CD14-positive monocyte (primary cell): ENCODE measurements around the gene PPP1R12B. TPM values are rescaled to one million over a fixed set of nuclear protein-coding genes. Genes with fewer than 3 reads are reported as not detected.
"Not testable (repeated sequence)": the region's sequence is repeated elsewhere in the genome, so short reads cannot be mapped to it uniquely, and the experiment has no call there.

Experiments used
- DNase-seq, 3 donors: peaks; one replicate each; pipeline ENCODE4 v3.0.0-alpha.2; 2011 to 2022
- H2AFZ ChIP-seq: 2 replicates; pipeline ENCODE4 v1.6.0; 2012; ENCODE audit warnings: mild to moderate bottlenecking, low read depth, low read length, inconsistent platforms; ENCODE audit not compliant: insufficient read depth, poor library complexity, severe bottlenecking
- H3K27ac ChIP-seq, 2 donors: 1 replicate in 1 of 2; 2 replicates in 1 of 2; pipeline ENCODE4 v1.5.1; 2012 to 2013; ENCODE audit warnings: low read length in 2 of 2, control low read depth in 1 of 2, inconsistent platforms in 1 of 2, low read depth in 1 of 2, mild to moderate bottlenecking in 1 of 2
- H3K27me3 ChIP-seq, 2 donors: one replicate each; pipeline versions ENCODE4 v1.6.0 to v1.6.1; 2011 to 2013; ENCODE audit warnings: low read length in 2 of 2; ENCODE audit not compliant: control insufficient read depth in 2 of 2, insufficient read depth in 2 of 2
- H3K36me3 ChIP-seq, 2 donors: replicated peaks in 1 of 2; 1 replicate in 1 of 2; 2 replicates in 1 of 2; pipeline versions ENCODE4 v1.5.1 to v1.6.1; 2012 to 2013; ENCODE audit warnings: low read length in 2 of 2, control low read depth in 1 of 2, inconsistent platforms in 1 of 2, mild to moderate bottlenecking in 1 of 2; ENCODE audit not compliant: insufficient read depth in 2 of 2, control insufficient read depth in 1 of 2
- H3K4me1 ChIP-seq, 2 donors: 1 replicate in 1 of 2; 2 replicates in 1 of 2; pipeline versions ENCODE4 v1.5.1 to v1.6.1; 2012 to 2013; ENCODE audit warnings: low read length in 2 of 2, control low read depth in 1 of 2, inconsistent platforms in 1 of 2, mild to moderate bottlenecking in 1 of 2, moderate library complexity in 1 of 2; ENCODE audit not compliant: insufficient read depth in 2 of 2, control insufficient read depth in 1 of 2
- H3K4me2 ChIP-seq: replicated peaks from 2 replicates; pipeline ENCODE3; 2012; ENCODE audit warnings: low read length, moderate library complexity, mild to moderate bottlenecking; ENCODE audit not compliant: poor library complexity, severe bottlenecking; ENCODE audit errors: extremely low read depth
- H3K4me3 ChIP-seq, 3 experiments: fragments of 200-600 bp in 1 of 3; sonication (generic) in 1 of 3; replicated peaks in 1 of 3; 1 replicate in 2 of 3; 2 replicates in 1 of 3; pipeline ENCODE4 v1.5.1; 2011 to 2013; ENCODE audit warnings: low read length in 3 of 3, mild to moderate bottlenecking in 3 of 3, control low read depth in 2 of 3, low read depth in 2 of 3, inconsistent platforms in 1 of 3, moderate library complexity in 1 of 3
- H3K79me2 ChIP-seq: 2 replicates; pipeline ENCODE4 v1.6.0; 2012; ENCODE audit warnings: mild to moderate bottlenecking, control low read depth, inconsistent platforms, low read length, moderate library complexity; ENCODE audit not compliant: insufficient read depth
- H3K9ac ChIP-seq: 2 replicates; pipeline ENCODE4 v1.6.0; 2017; ENCODE audit warnings: low read length, mild to moderate bottlenecking; ENCODE audit not compliant: insufficient read depth, poor library complexity, severe bottlenecking
- H3K9me3 ChIP-seq, 2 donors: replicated peaks in 1 of 2; 1 replicate in 1 of 2; 2 replicates in 1 of 2; pipeline versions ENCODE4 v1.5.1 to v1.6.1; 2012 to 2013; ENCODE audit warnings: low read length in 2 of 2, control low read depth in 1 of 2; ENCODE audit not compliant: control insufficient read depth in 1 of 2, insufficient read depth in 1 of 2
- H4K20me1 ChIP-seq: 2 replicates; pipeline ENCODE4 v1.6.0; 2012; ENCODE audit warnings: mild to moderate bottlenecking, low read length, control low read depth, moderate library complexity; ENCODE audit not compliant: insufficient read depth
- H3K27ac Mint-ChIP-seq, 7 donors: one replicate each; pipeline ENCODE4 v1.8.0; 2020; ENCODE audit warnings: mild to moderate bottlenecking in 7 of 7, mixed read lengths in 7 of 7, moderate library complexity in 6 of 7, inconsistent platforms in 2 of 7
- H3K27me3 Mint-ChIP-seq, 3 donors: one replicate each; pipeline ENCODE4 v1.8.0; 2021 to 2022; ENCODE audit warnings: low read depth in 3 of 3, mild to moderate bottlenecking in 3 of 3, mixed read lengths in 3 of 3, moderate library complexity in 3 of 3, inconsistent platforms in 1 of 3
- H3K36me3 Mint-ChIP-seq, 2 donors: one replicate each; pipeline ENCODE4 v1.8.0; 2020; ENCODE audit warnings: mixed read lengths in 2 of 2, inconsistent platforms in 1 of 2, mild to moderate bottlenecking in 1 of 2
- H3K4me1 Mint-ChIP-seq: one replicate; pipeline ENCODE4 v1.8.0; 2020; ENCODE audit warnings: mild to moderate bottlenecking, mixed read lengths
- H3K4me3 Mint-ChIP-seq, 2 donors: one replicate each; pipeline ENCODE4 v1.8.0; 2020; ENCODE audit warnings: mild to moderate bottlenecking in 2 of 2, mixed read lengths in 2 of 2, moderate library complexity in 1 of 2
- H3K9me3 Mint-ChIP-seq, 7 donors: one replicate each; pipeline ENCODE4 v1.8.0; 2020 to 2022; ENCODE audit warnings: mixed read lengths in 7 of 7, mild to moderate bottlenecking in 6 of 7, moderate library complexity in 6 of 7, inconsistent platforms in 2 of 7
- WGBS: methylation state at CpG from one replicate; pipeline ENCODE4 v1.1.5; 2013; ENCODE audit warnings: missing lambda C conversion rate; ENCODE audit not compliant: insufficient coverage; 5-methylcytosine and 5-hydroxymethylcytosine counted together
- intact Hi-C, 2 donors: fragments of 100-400 bp; cut with micrococcal nuclease; formaldehyde crosslinking; loops; one replicate each; pipeline versions ENCODE4 v1.15.0 to v1.15.1; 2023
- polyA plus RNA-seq, 3 donors: library from polyadenylated mRNA; depleted of rRNA in 1 of 3; unstranded in 2 of 3; stranded (reverse) in 1 of 3; fragments of 300-500 nt in 2 of 3; fragments of >200 nt in 1 of 3; fragmentation: Illumina TruSeq in 2 of 3; gene quantifications; 1 replicate in 2 of 3; 2 replicates in 1 of 3; pipeline ENCODE4 v1.2.3, GENCODE V29; 2012 to 2021
- TF ChIP-seq, protein P1 (sequence below): fragments of 200-600 bp; IDR thresholded peaks from one replicate; pipeline ENCODE4 v1.8.0; 2022; ENCODE audit warnings: antibody characterized with exemption, mild to moderate bottlenecking

The PPP1R12B gene
- polyA plus RNA-seq, 3 donors: 1.3 to 12.2 (median 1.7) TPM

DNA sequence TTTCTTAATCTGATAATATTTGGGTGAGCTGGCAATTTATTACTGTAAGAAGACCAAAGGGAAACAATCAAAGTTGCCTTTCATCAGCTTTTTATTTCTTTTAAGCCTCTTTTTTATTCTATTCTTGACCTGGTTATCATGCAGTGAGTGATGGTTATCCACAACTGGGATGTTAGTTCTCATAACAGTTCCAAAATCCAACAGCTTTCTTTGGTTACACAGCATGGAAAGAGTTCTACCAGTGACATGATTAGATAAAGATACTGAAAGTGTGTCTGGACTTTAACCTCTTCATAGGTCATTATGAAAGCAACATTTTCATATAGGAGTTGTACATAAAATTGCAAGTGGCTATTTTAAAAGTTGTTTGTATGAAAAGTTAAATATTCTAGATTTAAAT lies 198.7 kb downstream of the PPP1R12B start:
- Histone ChIP-seq H3K9me3 (no peaks in the 10 kb centered on the region), H4K20me1 (peaks cover 10% of the 10 kb centered on the region), H3K4me2 (no peak overlapping the region), H3K36me3 (peaks cover 0 to 7% of the 10 kb centered on the region in 2 donors), H3K27me3 (no peaks in the 10 kb centered on the region), H3K9ac (no peak overlapping the region), H3K79me2 (no peaks in the 10 kb centered on the region), H2AFZ (no peak overlapping the region), H3K4me1 (no peaks in the 10 kb centered on the region), H3K4me3 (no peak overlapping the region), H3K27ac (no peak overlapping the region)
- peaks cover 27 to 28% of the 10 kb centered on the region in 2 donors for H3K36me3 Mint-ChIP-seq
- H3K9me3 Mint-ChIP-seq: no peaks in the 10 kb centered on the region
- TF ChIP-seq, protein P1, sequence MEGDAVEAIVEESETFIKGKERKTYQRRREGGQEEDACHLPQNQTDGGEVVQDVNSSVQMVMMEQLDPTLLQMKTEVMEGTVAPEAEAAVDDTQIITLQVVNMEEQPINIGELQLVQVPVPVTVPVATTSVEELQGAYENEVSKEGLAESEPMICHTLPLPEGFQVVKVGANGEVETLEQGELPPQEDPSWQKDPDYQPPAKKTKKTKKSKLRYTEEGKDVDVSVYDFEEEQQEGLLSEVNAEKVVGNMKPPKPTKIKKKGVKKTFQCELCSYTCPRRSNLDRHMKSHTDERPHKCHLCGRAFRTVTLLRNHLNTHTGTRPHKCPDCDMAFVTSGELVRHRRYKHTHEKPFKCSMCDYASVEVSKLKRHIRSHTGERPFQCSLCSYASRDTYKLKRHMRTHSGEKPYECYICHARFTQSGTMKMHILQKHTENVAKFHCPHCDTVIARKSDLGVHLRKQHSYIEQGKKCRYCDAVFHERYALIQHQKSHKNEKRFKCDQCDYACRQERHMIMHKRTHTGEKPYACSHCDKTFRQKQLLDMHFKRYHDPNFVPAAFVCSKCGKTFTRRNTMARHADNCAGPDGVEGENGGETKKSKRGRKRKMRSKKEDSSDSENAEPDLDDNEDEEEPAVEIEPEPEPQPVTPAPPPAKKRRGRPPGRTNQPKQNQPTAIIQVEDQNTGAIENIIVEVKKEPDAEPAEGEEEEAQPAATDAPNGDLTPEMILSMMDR: no peak
- peaks cover 8% of the 10 kb centered on the region for H3K4me1 Mint-ChIP-seq
- no peak for DNase-seq
- intact Hi-C loops: no loop called here
- no peak overlapping the region for H3K27ac Mint-ChIP-seq
- peaks cover 3 to 8% (median 4%) of the 10 kb centered on the region in 3 donors for H3K27me3 Mint-ChIP-seq
- no peak overlapping the region for H3K4me3 Mint-ChIP-seq

DNA sequence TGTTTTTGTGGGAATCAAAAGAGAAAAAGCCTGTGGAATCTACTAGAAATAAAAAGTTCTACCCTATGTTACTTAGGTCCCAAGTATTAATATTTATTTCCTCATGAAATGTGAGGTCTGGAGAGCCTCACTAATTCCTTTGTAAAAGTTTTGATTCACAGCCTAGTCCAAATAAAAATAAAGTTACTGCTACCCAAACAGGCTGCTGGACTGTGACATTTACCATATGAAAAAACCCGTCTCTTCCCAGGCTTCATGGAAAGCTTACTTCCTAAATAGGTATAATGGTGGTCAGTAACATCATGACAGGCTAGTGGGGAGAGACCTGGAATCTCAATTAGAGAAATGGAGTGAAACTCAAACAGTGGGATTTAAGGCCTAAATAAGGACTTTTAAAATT lies 201.6 kb downstream of the PPP1R12B start:
- not testable (repeated sequence) for H3K27me3 Mint-ChIP-seq

More for the DNA sequence above, 201.6 kb downstream of the PPP1R12B start:
- peaks cover 20% of the 10 kb centered on the region for H3K4me1 Mint-ChIP-seq
- H3K4me3 Mint-ChIP-seq, H3K27ac ChIP-seq, H3K9ac ChIP-seq, H3K27ac Mint-ChIP-seq, H3K79me2 ChIP-seq, intact Hi-C loops, H2AFZ ChIP-seq, DNase-seq, H3K36me3 ChIP-seq, H3K9me3 ChIP-seq, H3K4me1 ChIP-seq, H4K20me1 ChIP-seq, H3K4me2 ChIP-seq, H3K27me3 ChIP-seq, H3K9me3 Mint-ChIP-seq, H3K4me3 ChIP-seq: not testable (repeated sequence)
- WGBS: no CpG with 5 or more reads among the region's 1 CpG
- H3K36me3 Mint-ChIP-seq: peaks cover 16 to 28% of the 10 kb centered on the region in 2 donors
